ENCODE data around the gene MROH7. TPM values are rescaled to one million over a fixed set of nuclear protein-coding genes. Genes with fewer than 3 reads are reported as not detected.
"Not testable (repeated sequence)": the region's sequence is repeated elsewhere in the genome, so short reads cannot be mapped to it uniquely, and the experiment has no call there.

The MROH7 gene
- total RNA-seq, 1 donor from 2014 or later: under 0.01 TPM

DNA sequence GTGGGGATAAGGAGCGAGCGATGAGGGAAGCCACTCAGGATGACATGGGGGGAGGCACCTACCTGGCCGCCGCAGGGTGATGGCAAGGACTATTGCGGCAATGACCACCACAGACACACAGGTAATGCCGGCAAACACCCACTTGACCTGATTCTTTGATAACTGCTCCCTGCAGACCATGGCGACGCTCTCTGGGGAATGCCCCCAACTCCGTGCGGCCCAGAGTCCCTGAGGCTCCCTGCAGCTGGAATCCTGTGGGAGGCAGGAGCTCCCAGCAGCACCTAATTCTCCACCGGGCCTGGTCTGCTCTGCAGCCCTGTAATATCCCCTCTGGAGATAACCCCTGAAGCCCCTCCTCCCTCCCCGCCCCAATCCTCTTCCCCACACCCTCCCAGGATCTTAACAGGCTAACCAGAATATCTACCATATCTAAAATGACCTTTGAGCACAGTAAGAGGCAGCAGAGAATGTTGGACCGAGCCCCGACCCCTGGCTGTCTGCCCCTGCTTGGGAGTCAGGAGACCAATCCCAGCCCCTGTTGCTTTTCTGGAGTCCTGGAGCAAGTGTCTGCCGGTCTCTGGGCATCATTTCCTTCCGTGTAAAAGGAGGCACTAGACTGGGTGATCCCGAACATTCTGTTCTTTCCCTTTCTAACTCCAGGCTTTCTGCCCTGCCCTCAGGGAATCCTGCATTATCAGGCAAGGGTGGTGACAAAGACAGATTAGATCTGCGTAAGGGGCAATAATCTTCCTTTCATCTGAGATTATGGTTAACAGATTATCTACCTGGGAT is 18.2 kb upstream of the MROH7 start, which contains the start of gene FAM151A:
Gene FAM151A (minus strand): TSS at position 310 of the 792 bp plus-strand sequence. CDS start 130 bp downstream, at position 180.
- TF ChIP-seq, protein P1, sequence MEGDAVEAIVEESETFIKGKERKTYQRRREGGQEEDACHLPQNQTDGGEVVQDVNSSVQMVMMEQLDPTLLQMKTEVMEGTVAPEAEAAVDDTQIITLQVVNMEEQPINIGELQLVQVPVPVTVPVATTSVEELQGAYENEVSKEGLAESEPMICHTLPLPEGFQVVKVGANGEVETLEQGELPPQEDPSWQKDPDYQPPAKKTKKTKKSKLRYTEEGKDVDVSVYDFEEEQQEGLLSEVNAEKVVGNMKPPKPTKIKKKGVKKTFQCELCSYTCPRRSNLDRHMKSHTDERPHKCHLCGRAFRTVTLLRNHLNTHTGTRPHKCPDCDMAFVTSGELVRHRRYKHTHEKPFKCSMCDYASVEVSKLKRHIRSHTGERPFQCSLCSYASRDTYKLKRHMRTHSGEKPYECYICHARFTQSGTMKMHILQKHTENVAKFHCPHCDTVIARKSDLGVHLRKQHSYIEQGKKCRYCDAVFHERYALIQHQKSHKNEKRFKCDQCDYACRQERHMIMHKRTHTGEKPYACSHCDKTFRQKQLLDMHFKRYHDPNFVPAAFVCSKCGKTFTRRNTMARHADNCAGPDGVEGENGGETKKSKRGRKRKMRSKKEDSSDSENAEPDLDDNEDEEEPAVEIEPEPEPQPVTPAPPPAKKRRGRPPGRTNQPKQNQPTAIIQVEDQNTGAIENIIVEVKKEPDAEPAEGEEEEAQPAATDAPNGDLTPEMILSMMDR (IDR thresholded peaks at IDR 0.05; ENCODE audit: insufficient read depth, low read length, severe bottlenecking): no peak
- Histone ChIP-seq H3K4me3 (ENCODE audit: low read depth, low read length) (no peak within 1 kb of the TSS), H3K27me3 (ENCODE audit: control insufficient read depth, insufficient read depth, low read length) (no peaks in the 10 kb centered on the region), H3K36me3 (ENCODE audit: control insufficient read depth, insufficient read depth, low read length) (no peaks in the 10 kb centered on the region)
- DNase-seq (ENCODE audit: low read depth) (no peak), FAIRE-seq (no peak)

DNA sequence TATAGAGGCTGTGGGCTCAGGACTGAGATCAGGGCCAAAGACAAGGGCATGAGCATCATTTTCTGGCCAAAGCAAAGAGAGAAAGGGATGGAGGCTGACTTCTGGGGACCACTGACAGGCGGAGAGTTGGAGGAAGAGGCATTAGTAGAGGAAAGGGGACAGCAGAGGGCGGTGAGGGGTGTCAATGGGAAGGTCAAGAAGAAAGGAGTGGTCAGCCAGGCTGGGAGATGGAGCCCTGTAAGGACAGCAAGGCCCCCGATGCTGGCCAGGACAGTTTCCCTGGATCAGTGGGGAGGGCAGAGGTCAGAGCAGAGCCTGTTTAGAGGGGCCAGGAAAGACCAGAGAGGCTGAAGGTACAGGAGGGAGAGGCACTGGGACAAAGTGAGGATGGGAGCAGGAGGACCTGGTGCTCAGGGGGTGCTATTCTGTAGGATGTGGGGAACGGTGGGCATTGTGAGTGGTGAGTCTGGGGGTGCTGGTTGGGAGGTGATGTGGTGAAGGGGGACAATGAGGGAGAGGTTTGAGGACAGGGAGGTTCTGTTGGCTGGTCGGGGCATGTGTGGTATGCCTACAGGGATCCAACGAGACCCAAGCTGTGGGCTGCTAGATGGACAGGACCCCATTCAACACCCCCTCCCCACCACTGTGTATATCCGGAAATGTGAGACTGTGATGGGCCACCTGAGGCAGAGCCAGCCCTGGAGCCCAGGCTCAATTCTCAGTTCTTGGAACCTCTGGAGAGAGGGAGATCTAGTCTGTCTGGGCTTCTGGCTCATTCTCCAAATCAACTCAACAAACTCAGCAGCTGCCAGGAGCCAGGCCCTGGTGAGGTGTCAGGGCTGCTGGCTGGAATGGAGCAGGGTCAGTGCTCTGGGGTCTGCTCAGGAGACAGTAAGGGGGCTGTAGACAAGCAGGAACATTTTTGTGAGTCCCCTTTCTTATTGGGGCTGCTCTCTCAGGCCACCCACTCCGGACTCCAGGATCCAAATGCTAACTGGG is 16.8 kb upstream of the MROH7 start:
- FAIRE-seq: peak; percentile 28
- TF ChIP-seq, protein P1 (IDR thresholded peaks at IDR 0.05; ENCODE audit: insufficient read depth, low read length, severe bottlenecking): no peak
- Histone ChIP-seq H3K27me3 (ENCODE audit: control insufficient read depth, insufficient read depth, low read length) (no peaks in the 10 kb centered on the region), H3K36me3 (ENCODE audit: control insufficient read depth, insufficient read depth, low read length) (no peaks in the 10 kb centered on the region), H3K4me3 (ENCODE audit: low read depth, low read length) (no peak overlapping the region)
- no peak for DNase-seq (ENCODE audit: low read depth)

DNA sequence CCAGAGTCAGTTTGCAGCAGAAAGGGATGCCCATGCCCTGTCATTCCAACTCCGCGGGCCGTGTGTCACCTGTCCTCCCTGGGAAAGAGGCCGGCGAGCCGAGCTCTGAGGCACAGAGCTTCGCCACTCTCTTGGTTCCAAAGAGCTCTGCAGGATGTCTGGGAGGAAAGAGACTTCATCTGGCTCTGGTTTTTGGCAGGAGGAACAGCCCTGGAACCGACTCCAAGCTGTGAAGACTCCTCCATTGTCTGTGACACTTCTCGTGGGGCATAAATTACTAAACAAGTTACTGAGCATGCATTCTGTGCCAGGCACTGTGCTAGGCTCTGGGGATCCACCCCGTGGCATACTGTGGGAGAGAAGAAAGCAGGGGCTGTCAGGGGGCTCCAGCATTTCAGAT is 14.4 kb upstream of the MROH7 start:
- no peak for FAIRE-seq
- TF ChIP-seq, protein P1 (IDR thresholded peaks at IDR 0.05; ENCODE audit: insufficient read depth, low read length, severe bottlenecking): no peak
- no peaks in the 10 kb centered on the region for H3K27me3 ChIP-seq (ENCODE audit: control insufficient read depth, insufficient read depth, low read length)
- H3K36me3 ChIP-seq (ENCODE audit: control insufficient read depth, insufficient read depth, low read length): no peaks in the 10 kb centered on the region
- no peak overlapping the region for H3K4me3 ChIP-seq (ENCODE audit: low read depth, low read length)
- DNase-seq (ENCODE audit: low read depth): no peak

DNA sequence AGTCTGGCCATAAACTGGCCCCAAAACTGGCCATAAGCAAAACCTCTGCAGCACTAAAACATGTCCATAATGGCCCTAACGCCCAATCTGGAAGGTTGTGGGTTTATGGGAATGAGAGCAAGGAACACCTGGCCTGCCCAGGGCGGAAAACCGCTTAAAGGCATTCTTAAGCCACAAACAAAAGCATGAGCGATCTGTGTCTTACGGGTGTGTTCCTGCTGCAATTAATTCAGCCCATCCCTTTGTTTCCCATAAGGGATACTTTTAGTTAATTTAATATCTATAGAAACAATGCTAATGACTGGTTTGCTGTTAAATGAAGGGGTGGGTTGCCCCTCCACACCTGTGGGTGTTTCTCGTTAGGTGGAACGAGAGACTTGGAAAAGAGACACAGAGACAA is 5.8 kb upstream of the MROH7 start:
- not testable (repeated sequence) for DNase-seq (ENCODE audit: low read depth); FAIRE-seq

DNA sequence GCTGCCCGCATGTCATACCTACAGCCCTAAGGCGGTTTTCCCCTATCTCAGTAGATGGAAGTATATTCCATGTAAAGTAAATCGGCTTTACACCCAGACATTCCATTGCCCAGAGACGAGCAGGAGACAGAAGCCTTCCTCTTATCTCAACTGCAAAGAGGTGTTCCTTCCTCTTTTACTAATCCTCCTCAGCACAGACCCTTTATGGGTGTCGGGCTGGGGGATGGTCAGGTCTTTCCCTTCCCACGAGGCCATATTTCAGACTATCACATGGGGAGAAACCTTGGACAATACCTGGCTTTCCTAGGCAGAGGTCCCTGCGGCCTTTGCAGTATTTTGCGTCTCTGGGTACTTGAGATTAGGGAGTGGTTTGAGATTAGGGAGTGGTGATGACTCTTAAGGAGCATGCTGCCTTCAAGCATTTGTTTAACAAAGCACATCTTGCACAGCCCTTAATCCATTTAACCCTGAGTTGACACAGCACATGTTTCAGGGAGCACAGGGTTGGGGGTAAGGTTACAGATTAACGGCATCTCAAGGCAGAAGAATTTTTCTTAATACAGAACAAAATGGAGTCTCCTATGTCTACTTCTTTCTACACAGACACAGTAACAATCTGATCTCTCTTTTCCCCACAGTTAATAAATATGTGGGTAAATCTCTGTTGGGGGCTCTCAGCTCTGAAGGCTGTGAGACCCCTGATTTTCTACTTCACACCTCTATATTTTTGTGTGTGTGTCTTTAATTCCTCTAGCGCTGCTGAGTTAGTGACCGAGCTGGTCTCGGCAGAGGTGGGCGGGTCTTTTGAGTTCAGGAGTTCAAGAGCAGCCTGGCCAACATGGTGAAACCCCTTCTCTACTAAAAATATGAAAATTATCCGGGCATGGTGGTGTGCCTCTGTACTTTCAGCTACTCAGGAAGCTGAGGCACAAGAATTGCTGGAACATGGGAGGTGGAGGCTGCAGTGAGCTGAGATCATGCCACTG is 4.8 kb upstream of the MROH7 start:
- H3K27me3 ChIP-seq (ENCODE audit: control insufficient read depth, insufficient read depth, low read length); DNase-seq (ENCODE audit: low read depth); H3K36me3 ChIP-seq (ENCODE audit: control insufficient read depth, insufficient read depth, low read length); FAIRE-seq; H3K4me3 ChIP-seq (ENCODE audit: low read depth, low read length): not testable (repeated sequence)

More for the DNA sequence above, 5.8 kb upstream of the MROH7 start:
- H3K36me3 ChIP-seq (ENCODE audit: control insufficient read depth, insufficient read depth, low read length); H3K4me3 ChIP-seq (ENCODE audit: low read depth, low read length); H3K27me3 ChIP-seq (ENCODE audit: control insufficient read depth, insufficient read depth, low read length): not testable (repeated sequence)

DNA sequence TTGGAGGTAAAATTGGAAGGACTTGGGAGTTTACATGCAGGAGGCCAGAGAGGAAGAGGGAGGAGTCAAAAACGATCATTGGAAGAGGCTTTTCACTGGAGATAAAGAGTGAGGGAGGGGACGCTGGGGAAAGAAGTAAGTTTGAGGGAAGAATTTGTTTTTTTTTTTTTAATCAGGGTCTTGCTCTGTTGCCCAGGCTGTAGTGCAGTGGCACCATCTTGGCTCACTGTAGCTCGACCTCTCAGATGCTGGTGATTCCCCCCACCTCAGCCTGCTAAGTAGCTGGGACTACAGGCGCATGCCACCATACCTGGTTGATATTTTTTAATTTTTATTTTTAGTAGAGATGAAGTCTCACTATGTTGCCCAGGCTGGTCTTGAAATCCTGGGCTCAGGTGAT is 1.2 kb upstream of the MROH7 start:
- no peak for DNase-seq (ENCODE audit: low read depth)
- no peak for FAIRE-seq
- no peaks in the 10 kb centered on the region for H3K36me3 ChIP-seq (ENCODE audit: control insufficient read depth, insufficient read depth, low read length)
- no peaks in the 10 kb centered on the region for H3K27me3 ChIP-seq (ENCODE audit: control insufficient read depth, insufficient read depth, low read length)
- TF ChIP-seq, protein P1 (IDR thresholded peaks at IDR 0.05; ENCODE audit: insufficient read depth, low read length, severe bottlenecking): no peak
- H3K4me3 ChIP-seq (ENCODE audit: low read depth, low read length): no peak overlapping the region
